Measurements from ENCODE around the gene TXK. TPM values are rescaled to one million over a fixed set of nuclear protein-coding genes. Genes with fewer than 3 reads are reported as not detected.
A peak's percentile ranks its signal among the peaks of the same experiment; 100 is the strongest.

Gene TXK
- total RNA-seq, 1 donor from 2014 or later = not detected

- H3K4me3 Mint-ChIP-seq = no peak overlapping the region
- H3K4me1 Mint-ChIP-seq = no peaks in the 10 kb centered on the region
- no peaks in the 10 kb centered on the region for H3K36me3 Mint-ChIP-seq (ENCODE audit: low read depth)
- no peaks in the 10 kb centered on the region for H3K27me3 Mint-ChIP-seq (ENCODE audit: low read depth)
- DNase-seq (ENCODE audit: low read depth, low spot score) = no peak
- no peak for TF ChIP-seq CTCF (conservative IDR thresholded peaks at IDR 0.05)
- H3K9me3 Mint-ChIP-seq = no peaks in the 10 kb centered on the region
- H3K27ac Mint-ChIP-seq (ENCODE audit: unreplicated experiment) = no peak overlapping the region
Observed at GRCh38 chr4:48105230-48105629, 28.8 kb downstream of the TXK start.

GRCh38 chr4:48103483-48104139 is 30.4 kb downstream of the TXK start:
- TF ChIP-seq CTCF (conservative IDR thresholded peaks at IDR 0.05) = no peak
- no peaks in the 10 kb centered on the region for H3K36me3 Mint-ChIP-seq (ENCODE audit: low read depth)
- no peak overlapping the region for H3K27ac Mint-ChIP-seq (ENCODE audit: unreplicated experiment)
- H3K9me3 Mint-ChIP-seq = no peaks in the 10 kb centered on the region
- H3K4me3 Mint-ChIP-seq = no peak overlapping the region
- no peak for DNase-seq (ENCODE audit: low read depth, low spot score)
- H3K27me3 Mint-ChIP-seq (ENCODE audit: low read depth) = no peaks in the 10 kb centered on the region
- H3K4me1 Mint-ChIP-seq = no peaks in the 10 kb centered on the region

GRCh38 chr4:48102303-48102702 is 31.7 kb downstream of the TXK start:
- Mint-ChIP-seq H3K4me1 (no peaks in the 10 kb centered on the region), H3K4me3 (no peak overlapping the region), H3K9me3 (no peaks in the 10 kb centered on the region), H3K36me3 (ENCODE audit: low read depth) (no peaks in the 10 kb centered on the region), H3K27ac (ENCODE audit: unreplicated experiment) (no peak overlapping the region), H3K27me3 (ENCODE audit: low read depth) (no peaks in the 10 kb centered on the region)
- DNase-seq (ENCODE audit: low read depth, low spot score) = no peak
- TF ChIP-seq CTCF (conservative IDR thresholded peaks at IDR 0.05) = peak; percentile 45

GRCh38 chr4:48100256-48100655 is 33.8 kb downstream of the TXK start:
- Mint-ChIP-seq H3K9me3 (no peaks in the 10 kb centered on the region), H3K27ac (ENCODE audit: unreplicated experiment) (no peak overlapping the region), H3K36me3 (ENCODE audit: low read depth) (no peaks in the 10 kb centered on the region), H3K27me3 (ENCODE audit: low read depth) (peaks cover 2% of the 10 kb centered on the region), H3K4me1 (no peaks in the 10 kb centered on the region), H3K4me3 (no peak overlapping the region)
- no peak for DNase-seq (ENCODE audit: low read depth, low spot score)
- TF ChIP-seq CTCF (conservative IDR thresholded peaks at IDR 0.05) = no peak

- Mint-ChIP-seq H3K36me3 (ENCODE audit: low read depth) (no peaks in the 10 kb centered on the region), H3K4me1 (no peaks in the 10 kb centered on the region), H3K9me3 (no peaks in the 10 kb centered on the region), H3K27ac (ENCODE audit: unreplicated experiment) (peak overlapping the region; percentile 1), H3K27me3 (ENCODE audit: low read depth) (peaks cover 14% of the 10 kb centered on the region), H3K4me3 (no peak overlapping the region)
- no peak for TF ChIP-seq CTCF (conservative IDR thresholded peaks at IDR 0.05)
- no peak for DNase-seq (ENCODE audit: low read depth, low spot score)
Observed at GRCh38 chr4:48095441-48095840, 38.6 kb downstream of the TXK start.
